Stimulated activated CD8-positive, alpha-beta memory T cell treated with anti-CD3 and anti-CD28 coated beads, Interleukin-2, amount 100 ng/mL, for 1 hour (primary cell): ENCODE results near the gene UGGT1.
A peak's percentile ranks its signal among the peaks of the same experiment; 100 is the strongest.

ENCODE experiments used
- DNase-seq, 2 donors: peaks; one replicate each; pipeline ENCODE4 v3.0.0-alpha.2; 2020; ENCODE audit warnings: low read depth in 2 of 2

UGGT1 gene

DNA sequence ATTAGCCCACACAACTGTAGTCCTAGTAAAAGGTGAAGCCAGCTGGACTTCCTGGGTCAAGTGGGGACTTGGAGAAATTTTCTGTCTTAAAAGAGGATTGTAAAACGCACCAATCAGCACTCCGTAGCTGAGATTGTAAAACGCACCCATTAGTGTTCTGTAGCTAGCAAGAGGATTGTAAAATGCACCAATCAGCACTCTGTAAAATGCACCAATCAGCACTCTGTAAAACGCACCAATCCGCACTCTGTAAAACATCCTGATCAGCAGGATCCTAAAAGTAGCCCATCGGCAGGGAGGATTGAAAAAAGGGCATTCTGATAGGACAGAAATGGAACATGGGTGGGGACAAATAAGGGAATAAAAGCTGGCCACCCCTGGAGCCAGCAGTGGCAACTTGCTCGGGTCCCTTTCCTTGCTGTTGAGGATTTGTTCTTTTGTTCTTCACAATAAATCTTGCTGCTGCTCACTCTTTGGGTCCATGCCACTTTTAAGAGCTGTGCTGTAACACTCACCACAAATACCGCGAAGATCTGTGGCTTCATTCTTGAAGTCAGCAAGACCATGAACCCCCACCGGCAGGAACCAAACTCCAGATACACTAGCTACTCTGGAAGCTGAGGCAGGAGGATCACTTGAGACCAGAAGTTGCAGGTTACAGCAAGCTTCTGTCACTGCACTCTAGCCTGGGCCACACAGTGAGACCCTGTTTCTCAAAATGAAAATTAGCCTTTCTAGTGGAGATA is 125.1 kb downstream of the UGGT1 start:
- no peak for DNase-seq

DNA sequence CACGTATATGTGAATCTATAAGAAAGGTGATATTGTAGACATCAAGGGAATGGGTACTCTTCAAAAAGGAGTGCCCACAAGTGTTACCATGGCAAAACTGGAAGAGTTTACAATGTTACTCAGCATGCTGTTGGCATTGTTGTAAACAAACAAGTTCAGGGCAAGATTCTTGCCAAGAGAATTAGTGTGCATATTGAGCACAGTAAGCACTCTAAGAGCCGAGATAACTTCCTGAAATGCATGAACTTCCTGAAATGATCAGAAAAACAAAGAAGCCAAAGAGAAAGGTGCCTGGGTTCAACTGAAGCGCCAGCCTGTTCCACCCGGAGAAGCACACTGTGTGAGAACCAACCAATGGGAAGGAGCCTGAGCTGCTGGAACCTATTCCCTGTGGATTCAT is 126.7 kb downstream of the UGGT1 start:
- DNase-seq, result no peak

DNA sequence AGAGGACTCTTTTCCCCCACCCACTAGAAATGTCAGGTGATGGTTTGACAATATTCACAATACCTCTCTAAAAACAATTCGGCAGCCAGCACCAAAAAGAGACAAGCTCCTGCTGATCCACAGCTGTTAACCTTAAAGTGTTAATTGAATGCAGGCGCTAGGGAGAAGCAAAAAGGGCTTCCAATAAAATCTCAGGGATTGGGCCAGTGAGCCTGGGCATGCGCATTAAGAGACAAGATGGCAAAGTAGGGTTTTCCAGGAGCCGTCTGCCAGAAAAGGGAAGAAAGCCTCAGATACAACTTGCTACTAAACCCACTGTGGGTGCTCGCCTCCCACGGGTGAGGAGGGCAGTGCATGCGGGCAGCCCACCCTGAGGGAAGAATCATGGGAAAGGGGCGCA is 128.9 kb downstream of the UGGT1 start:
- no peak for DNase-seq

DNA sequence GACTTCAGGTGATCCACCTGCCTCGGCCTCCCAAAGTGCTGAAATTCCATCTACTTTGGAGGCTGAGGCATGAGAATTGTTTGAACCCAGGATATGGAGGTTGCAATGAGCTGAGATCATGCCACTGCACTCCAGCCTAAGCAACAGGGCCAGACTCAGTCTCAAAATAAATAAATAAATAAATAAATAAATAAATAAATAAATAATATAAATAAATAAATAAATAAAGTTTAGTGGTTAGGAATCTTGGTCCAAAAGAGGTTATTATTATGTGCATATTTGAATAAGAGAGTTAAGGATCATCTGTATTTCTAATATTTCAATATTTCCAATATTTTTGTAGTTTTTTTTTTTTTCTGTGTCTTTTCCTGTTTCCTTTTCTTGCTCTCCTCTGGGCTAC is 136.9 kb downstream of the UGGT1 start:
- DNase-seq, result no peak

DNA sequence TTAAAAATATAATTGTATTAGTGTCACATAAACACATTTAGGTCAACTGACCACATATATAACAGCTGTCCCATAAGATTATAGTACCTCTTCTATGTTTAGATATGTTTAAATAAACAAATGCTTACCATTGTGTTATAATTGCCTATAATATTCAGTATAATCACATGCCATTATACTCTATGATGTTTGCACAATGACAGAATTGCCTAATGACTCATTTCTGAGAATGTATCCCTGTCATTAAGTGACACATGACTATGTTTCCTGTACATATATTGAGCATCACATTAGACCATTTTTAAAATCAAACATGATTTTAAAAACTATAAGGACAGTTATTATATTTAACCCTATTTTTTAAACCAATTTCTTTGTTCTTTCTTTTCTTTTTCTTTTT is 137.9 kb downstream of the UGGT1 start:
- no peak for DNase-seq

DNA sequence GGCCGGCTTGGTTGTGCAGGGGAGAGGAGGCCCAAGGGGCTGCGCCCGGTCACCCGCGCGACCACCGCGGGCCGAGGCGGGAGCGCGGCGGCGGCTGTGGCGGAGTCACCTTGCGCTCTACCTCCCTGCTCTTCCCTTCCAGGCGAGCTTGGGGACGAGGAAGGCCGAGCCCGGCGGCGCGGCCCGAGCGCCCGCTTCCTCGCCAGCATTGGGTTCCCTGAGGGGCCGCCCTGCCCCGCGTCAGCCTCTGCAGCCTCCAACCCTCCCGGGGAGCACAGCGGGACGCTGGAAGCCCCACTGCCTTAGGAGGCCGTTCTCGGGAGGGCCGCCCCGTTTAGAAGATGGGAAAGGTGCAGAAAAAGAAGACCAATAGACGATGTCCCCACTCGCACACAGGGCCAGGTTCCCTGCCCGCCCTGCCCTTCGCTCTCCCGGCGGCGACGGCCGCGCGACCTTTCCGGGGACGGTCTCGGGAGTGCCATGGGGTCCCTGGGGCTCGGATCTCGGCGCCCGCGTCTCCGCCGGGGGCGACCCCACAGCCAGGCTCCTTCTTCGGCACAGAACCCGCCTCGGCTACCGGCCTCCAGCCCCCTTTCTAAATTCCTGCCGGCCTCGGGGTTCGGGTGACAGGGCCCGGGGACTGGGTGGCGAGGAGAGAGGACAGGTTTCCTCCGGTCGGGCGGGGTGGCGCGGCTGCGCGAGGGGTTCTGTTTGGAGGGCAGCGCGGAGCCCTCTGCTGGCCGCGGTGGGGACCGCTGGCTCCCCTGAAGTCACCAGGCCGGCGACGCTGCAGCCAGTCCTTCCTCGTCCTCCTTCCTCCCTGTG is 142.2 kb downstream of the UGGT1 start:
- peak; percentile 69 to 72 for DNase-seq

DNA sequence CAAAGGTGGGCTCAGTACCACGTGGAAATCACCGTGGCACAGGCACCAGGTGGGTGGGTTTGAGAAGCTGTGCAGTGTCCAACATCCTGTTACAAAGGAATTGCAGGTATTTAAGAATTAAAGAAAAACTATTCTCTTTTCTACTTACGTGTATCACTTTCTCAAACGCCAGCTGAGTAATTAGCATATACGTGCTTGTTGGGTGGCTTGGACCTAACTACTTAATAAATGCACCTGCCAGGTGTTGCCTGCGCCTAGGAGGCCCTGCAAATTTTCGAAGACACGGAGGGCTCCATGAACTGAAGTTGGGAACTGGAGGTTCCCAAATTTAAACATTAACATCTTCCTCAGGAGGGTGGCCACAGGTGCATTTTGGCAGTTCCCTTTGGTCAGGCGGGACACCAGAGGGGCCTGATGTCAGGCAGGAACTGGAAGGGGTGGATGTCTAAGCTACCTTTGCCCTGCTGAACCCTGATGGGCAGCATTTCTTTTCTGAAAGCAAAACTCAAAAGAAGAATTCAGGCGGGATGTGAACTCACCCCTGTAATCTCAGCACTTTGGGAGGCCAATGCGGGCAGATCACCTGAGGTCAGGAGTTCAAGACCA is 142.9 kb downstream of the UGGT1 start:
- no peak for DNase-seq

DNA sequence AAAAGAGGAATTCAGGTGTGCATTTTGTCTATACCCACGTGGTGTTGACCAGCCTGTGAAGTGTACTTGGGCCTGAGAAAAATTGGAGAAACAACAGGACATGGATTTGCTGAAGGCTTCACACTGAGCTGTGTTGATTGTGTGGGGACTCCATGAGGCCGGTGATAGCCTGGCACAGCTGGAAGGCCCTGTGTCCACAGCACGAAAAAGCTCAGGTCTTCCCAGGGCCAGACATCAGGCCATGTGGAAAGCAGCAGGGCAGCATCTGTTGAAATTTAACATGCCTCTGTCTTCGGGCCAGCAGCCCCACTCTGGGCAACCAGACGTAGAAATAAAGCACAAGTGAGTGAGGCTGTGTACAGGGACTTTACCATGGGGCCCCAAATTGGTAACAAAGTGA is 143.6 kb downstream of the UGGT1 start:
- no peak for DNase-seq

DNA sequence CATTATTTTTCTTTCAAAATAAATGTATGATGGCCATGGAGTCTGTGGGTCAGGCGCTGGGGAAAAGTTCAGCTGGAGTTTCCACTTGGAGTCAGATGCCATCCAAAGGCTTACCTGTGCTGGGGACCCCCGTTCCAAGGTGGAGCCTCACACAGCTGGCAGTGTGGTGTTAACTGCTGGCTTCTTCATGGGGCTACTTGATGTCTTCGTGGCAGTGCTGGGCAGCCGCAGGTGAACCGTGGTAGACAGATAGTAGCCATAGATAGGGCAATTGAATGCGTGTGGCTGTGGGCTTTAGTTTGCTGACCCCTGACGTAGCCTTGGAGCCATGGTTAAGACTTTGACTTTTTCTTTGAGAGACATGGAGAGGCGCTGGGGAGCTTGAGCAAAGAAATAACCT is 144.6 kb downstream of the UGGT1 start:
- no peak for DNase-seq

DNA sequence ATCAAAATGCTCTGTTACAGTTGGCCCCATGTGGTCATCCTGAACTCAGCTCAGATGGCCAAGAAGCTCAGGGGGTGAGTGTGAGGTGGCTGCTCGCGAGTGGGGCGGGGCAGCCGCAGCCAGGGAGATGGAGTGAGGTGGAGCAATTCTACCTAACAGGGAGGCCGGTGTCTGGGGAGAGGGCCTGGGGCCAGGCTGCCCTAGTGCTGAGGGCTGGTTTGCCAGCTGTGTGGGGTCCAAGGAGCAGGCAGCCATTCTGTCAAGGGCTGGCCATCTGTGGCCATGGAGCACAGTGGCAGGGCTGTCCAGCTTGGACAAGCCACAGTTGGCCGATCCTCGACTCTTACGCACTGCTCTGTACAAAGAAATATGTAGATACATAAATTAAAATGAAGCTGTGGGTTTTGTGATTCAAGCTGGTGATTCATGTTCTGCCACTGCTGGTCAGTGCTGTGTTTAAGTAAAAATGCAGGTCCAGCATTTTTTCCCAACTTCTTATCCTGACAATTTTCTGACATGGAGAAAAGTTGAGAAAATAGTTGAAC is 145.6 kb downstream of the UGGT1 start:
- DNase-seq, result no peak

DNA sequence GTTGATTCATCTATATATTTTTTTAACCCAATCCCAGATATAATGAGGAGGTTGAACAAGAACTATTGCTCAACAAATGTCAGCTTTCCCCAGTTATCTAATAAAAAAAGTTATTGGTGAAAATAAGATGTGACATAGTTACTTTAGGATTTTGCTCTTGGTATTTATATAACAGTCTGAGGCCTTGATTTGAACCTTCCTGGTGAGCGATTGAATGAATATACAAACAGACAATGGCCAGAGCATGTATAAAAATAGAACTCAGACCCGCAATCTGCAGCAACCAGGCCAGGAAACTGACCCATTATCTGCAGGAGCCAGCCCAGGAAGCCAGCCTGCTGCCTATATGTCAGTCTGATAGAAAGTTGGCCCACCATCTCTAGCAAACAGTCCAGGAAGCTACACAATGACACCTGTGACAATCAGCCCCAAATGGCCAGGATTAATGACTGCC is 146.1 kb downstream of the UGGT1 start:
- DNase-seq, result no peak

DNA sequence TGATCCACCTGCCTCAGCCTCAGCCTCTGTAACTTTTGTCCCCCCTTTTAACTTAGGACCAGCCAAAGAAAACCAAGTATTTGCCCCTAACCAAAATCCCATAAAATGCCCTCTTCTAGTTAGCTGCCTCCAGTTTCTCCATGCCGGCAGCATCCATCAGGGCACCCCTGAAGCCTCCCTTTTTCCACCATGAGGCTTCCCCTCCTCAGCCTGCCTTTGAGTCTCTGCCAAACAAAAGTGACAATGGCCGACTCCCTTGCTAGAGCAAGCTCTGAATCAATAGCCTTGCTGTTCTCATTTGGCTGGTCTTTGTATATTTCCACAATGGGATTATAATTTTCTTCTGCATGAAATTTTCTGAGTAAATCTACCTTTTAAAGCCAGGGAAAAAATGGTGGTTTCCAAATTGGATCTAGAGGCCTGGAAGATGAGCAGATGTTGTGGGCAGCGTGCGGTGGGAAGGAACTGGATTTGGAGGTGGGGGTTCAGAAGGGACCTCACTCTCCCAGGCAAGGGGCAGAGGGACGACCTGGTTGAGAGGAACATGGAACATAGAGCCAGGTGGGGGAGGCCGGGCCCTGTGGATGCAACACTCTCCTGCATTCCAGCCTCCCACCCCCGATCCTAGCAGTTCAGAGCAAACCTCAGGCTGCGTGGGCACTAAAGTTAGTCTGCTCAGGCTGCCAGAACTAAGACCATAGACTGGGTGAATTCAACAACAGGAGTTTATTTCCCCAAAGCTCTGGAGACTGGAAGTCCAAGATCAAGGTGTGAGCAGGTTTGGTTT is 147.1 kb downstream of the UGGT1 start:
- no peak for DNase-seq

DNA sequence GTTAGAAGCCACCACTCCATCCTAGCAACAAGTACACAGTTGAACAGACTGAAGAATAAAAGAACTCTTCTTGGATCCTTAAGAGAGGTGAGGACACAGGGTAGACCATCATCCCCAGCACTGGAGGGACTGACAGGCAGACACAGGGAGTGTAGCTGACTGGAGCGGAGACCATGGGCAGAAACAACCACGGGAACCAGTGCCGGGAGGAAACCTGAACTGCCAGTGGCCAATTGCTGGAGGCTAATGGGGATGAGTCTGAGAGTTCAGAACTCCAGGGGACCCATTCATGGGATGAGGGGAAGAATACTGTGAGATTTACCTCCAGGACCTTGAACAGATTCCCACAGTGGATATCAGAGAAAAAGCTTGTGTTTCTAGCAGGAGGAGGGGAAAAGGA is 150.9 kb downstream of the UGGT1 start:
- DNase-seq, result no peak
